Gastroesophageal sphincter (tissue), 4 donors: ENCODE data around the gene CCL15. TPM values are rescaled to one million over a fixed set of nuclear protein-coding genes. Genes with fewer than 3 reads are reported as not detected.
"Not testable (repeated sequence)": the region's sequence is repeated elsewhere in the genome, so short reads cannot be mapped to it uniquely, and the experiment has no call there.

Experiments
- ATAC-seq: fragments of 150-250 bp; one replicate; pipeline ENCODE4 v1.9.1; 2016; ENCODE audit warnings: mild to moderate bottlenecking, moderate library complexity
- H3K27ac ChIP-seq, 4 donors: fragments of 200-600 bp; sonication (generic) in 3 of 4; 1 replicate in 3 of 4; 2 replicates in 1 of 4; pipeline ENCODE4 v1.5.1; 2016 to 2019
- H3K27me3 ChIP-seq: fragments of 200-600 bp; sonication (generic); one replicate; pipeline ENCODE4 v1.5.1; 2019
- H3K36me3 ChIP-seq, 2 donors: fragments of 200-600 bp; sonication (generic); one replicate each; pipeline ENCODE4 v1.5.1; 2019; ENCODE audit warnings: control low read depth in 1 of 2
- H3K4me1 ChIP-seq, 3 donors: fragments of 200-600 bp; sonication (generic); 1 replicate in 2 of 3; 2 replicates in 1 of 3; pipeline ENCODE4 v1.5.1; 2016 to 2019; ENCODE audit warnings: control low read depth in 2 of 3
- H3K4me3 ChIP-seq, 2 donors: fragments of 200-600 bp; sonication (generic); one replicate each; pipeline ENCODE4 v1.5.1; 2019; ENCODE audit warnings: mild to moderate bottlenecking in 1 of 2, moderate library complexity in 1 of 2
- H3K9me3 ChIP-seq, 3 donors: fragments of 200-600 bp; sonication (generic); one replicate each; pipeline ENCODE4 v1.5.1; 2017 to 2019; ENCODE audit warnings: control low read depth in 2 of 3
- CTCF ChIP-seq, 4 experiments: fragments of 200-600 bp in 2 of 4; fragments of 450-650 bp in 2 of 4; sonication (generic) in 1 of 4; IDR thresholded peaks; one replicate each; pipeline ENCODE4 v1.5.1; 2017 to 2019; ENCODE audit warnings: antibody characterized with exemption in 4 of 4, mild to moderate bottlenecking in 2 of 4, moderate library complexity in 2 of 4
- EP300 ChIP-seq: sonication (generic); formaldehyde crosslinking; IDR thresholded peaks from one replicate; pipeline ENCODE4 v1.6.1; 2017; ENCODE audit warnings: antibody characterized with exemption, mild to moderate bottlenecking
- POLR2A ChIP-seq, 2 donors: fragments of 450-650 bp; IDR thresholded peaks; one replicate each; pipeline ENCODE4 v1.6.1; 2017; ENCODE audit warnings: antibody characterized with exemption in 2 of 2, mild to moderate bottlenecking in 2 of 2, moderate library complexity in 1 of 2
- POLR2AphosphoS5 ChIP-seq: sonication (generic); formaldehyde crosslinking; IDR thresholded peaks from one replicate; pipeline ENCODE4 v1.6.1; 2017; ENCODE audit warnings: antibody characterized with exemption
- WGBS, 2 donors: methylation state at CpG; one replicate each; pipeline ENCODE4 v1.1.5; 2018; ENCODE audit warnings: low coverage in 1 of 2; 5-methylcytosine and 5-hydroxymethylcytosine counted together
- total RNA-seq, 4 donors: library from RNA; depleted of rRNA; stranded (reverse); fragments of >200 nt; gene quantifications; one replicate each; pipeline ENCODE4 v1.1.0, GENCODE V29; 2016

The CCL15 gene
- total RNA-seq, 4 donors from 2014 or later: not detected

GRCh38 chr17:36002631-36003030 lies 1.3 kb upstream of the CCL15 start:
- no peaks in the 10 kb centered on the region for H3K9me3 ChIP-seq

GRCh38 chr17:36001862-36002603 lies 680 bp upstream of the CCL15 start:
- TF ChIP-seq EP300 (no peak), POLR2AphosphoS5 (no peak), CTCF (IDR thresholded peaks at IDR 0.05) (no peak), POLR2A (IDR thresholded peaks at IDR 0.05) (no peak)
- peaks cover 13% of the 10 kb centered on the region for H3K27me3 ChIP-seq
- 57 to 70% methylated on average over 1 to 5 of the region's 6 CpGs for WGBS, 2 donors
- H3K4me3 ChIP-seq: no peak overlapping the region
- H3K36me3 ChIP-seq: no peaks in the 10 kb centered on the region
- no peaks in the 10 kb centered on the region for H3K9me3 ChIP-seq
- no peak for ATAC-seq
- no peak overlapping the region for H3K27ac ChIP-seq
- no peaks in the 10 kb centered on the region for H3K4me1 ChIP-seq

More at GRCh38 chr17:36002631-36003030, 1.3 kb upstream of the CCL15 start:
- Histone ChIP-seq H3K4me3 (no peak overlapping the region), H3K27me3 (peaks cover 10% of the 10 kb centered on the region), H3K4me1 (no peaks in the 10 kb centered on the region), H3K36me3 (no peaks in the 10 kb centered on the region), H3K27ac (no peak overlapping the region)
- TF ChIP-seq POLR2AphosphoS5: no peak
- TF ChIP-seq CTCF (IDR thresholded peaks at IDR 0.05): no peak
- no peak for TF ChIP-seq EP300
- no peak for TF ChIP-seq POLR2A (IDR thresholded peaks at IDR 0.05)
- ATAC-seq: no peak
- WGBS, 2 donors: 65 to 90% methylated on average over 3 to 4 of the region's 7 CpGs

- no peak for ATAC-seq
- Histone ChIP-seq H3K27ac (no peak overlapping the region), H3K4me3 (no peak overlapping the region), H3K36me3 (no peaks in the 10 kb centered on the region), H3K4me1 (no peaks in the 10 kb centered on the region), H3K27me3 (peaks cover 13% of the 10 kb centered on the region), H3K9me3 (no peaks in the 10 kb centered on the region)
- 63 to 66% methylated on average over 4 to 6 of the region's 6 CpGs for WGBS, 2 donors
- TF ChIP-seq CTCF (IDR thresholded peaks at IDR 0.05) (no peak), POLR2A (IDR thresholded peaks at IDR 0.05) (no peak), EP300 (no peak), POLR2AphosphoS5 (no peak)
These were observed 632 bp downstream of the CCL15 start for GRCh38 chr17:36000732-36001109.

- 50 to 75% methylated on average over 1 of the region's 1 CpG for WGBS, 2 donors
- Histone ChIP-seq H3K36me3 (no peaks in the 10 kb centered on the region), H3K4me3 (no peak overlapping the region), H3K9me3 (no peaks in the 10 kb centered on the region), H3K4me1 (no peaks in the 10 kb centered on the region), H3K27ac (no peak overlapping the region), H3K27me3 (peaks cover 13% of the 10 kb centered on the region)
- TF ChIP-seq POLR2A (IDR thresholded peaks at IDR 0.05) (no peak), CTCF (IDR thresholded peaks at IDR 0.05) (no peak), EP300 (no peak), POLR2AphosphoS5 (no peak)
- ATAC-seq: no peak
These were observed 2.6 kb downstream of the CCL15 start for GRCh38 chr17:35998756-35999155.

- Histone ChIP-seq H3K36me3 (no peaks in the 10 kb centered on the region), H3K4me3 (no peak overlapping the region), H3K27ac (no peak overlapping the region), H3K27me3 (peaks cover 13% of the 10 kb centered on the region), H3K4me1 (no peaks in the 10 kb centered on the region), H3K9me3 (no peaks in the 10 kb centered on the region)
- WGBS, 2 donors: 58 to 86% methylated on average over 2 to 11 of the region's 11 CpGs
- TF ChIP-seq POLR2A (IDR thresholded peaks at IDR 0.05): no peak
- no peak for TF ChIP-seq POLR2AphosphoS5
- TF ChIP-seq CTCF (IDR thresholded peaks at IDR 0.05): no peak
- TF ChIP-seq EP300: no peak
- ATAC-seq: no peak
These were observed 3.3 kb downstream of the CCL15 start for GRCh38 chr17:35998018-35998545.

- ATAC-seq, H3K4me3 ChIP-seq, H3K36me3 ChIP-seq, H3K27ac ChIP-seq, H3K9me3 ChIP-seq, H3K4me1 ChIP-seq: not testable (repeated sequence)
- H3K27me3 ChIP-seq: peaks cover 19% of the 10 kb centered on the region
- 73 to 82% methylated on average over 2 of the region's 2 CpGs for WGBS, 2 donors
These were observed 6.0 kb downstream of the CCL15 start for GRCh38 chr17:35995346-35995745.
